GM21381 (cell line): ENCODE data around the gene PHTF1.
"Not testable (repeated sequence)": the region's sequence is repeated elsewhere in the genome, so short reads cannot be mapped to it uniquely, and the experiment has no call there.

ENCODE experiments used
- ATAC-seq: cut with Tn5 transposase; IDR thresholded peaks from one replicate; pipeline ENCODE4 v1.9.1; 2021; ENCODE audit warnings: mild to moderate bottlenecking, moderate library complexity; ENCODE audit not compliant: unreplicated experiment

PHTF1 gene

DNA sequence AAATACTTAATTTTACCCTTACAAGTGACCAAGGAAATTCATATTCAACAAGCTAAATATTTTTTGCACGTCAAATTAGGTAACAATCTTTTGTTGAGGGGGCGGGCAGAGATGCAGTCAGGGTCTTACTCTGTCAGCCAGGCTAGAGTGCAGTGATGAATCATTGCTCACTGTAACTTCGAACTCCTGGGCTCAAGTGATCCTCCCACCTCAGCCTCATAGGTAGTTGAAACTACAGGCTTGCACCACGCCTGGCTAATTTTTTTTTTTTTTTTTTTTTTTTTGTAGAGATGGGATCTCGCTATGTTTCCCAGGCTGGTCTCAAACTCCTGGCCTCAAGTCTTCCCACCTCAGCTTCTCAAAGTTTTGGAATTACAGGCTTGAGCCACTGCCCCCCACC is 26.5 kb downstream of the PHTF1 start:
- no peak for ATAC-seq

DNA sequence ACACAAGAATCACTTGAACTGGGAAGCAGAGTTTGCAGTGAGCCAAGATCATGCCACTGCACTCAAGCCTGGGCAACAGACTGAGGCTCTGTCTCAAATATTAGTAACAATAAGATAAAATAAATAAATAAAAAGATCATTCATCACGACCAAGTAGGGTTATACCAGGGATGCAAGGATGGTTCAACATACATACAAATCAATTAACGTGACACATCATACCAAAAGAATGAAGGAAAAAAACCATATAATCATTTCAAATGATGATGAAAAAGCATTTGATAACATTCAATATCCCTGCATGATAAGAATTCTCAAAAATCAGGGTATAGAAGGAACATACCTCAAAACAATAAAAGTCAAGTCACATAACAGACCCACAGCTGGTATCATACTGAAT is 38.3 kb downstream of the PHTF1 start:
- ATAC-seq, result no peak

DNA sequence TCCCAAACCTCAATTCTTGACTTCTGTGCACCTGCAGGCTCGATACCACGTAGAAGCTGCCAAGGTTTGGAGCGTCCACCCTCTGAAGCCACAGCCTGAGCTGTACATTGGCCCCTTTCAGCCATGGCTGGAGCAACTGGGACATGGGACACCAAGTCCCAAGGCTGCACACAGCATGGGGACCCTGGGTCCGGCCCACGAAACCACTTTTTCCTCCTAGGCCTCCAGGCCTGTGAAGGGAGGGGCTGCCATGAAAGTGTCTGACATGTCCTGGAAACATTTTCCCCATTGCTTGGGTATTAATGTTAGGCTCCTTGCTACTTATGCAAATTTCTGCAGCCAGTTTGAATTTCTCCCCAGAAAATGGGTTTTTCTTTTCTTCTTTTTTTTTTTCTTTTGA is 40.7 kb downstream of the PHTF1 start:
- ATAC-seq, result not testable (repeated sequence)

DNA sequence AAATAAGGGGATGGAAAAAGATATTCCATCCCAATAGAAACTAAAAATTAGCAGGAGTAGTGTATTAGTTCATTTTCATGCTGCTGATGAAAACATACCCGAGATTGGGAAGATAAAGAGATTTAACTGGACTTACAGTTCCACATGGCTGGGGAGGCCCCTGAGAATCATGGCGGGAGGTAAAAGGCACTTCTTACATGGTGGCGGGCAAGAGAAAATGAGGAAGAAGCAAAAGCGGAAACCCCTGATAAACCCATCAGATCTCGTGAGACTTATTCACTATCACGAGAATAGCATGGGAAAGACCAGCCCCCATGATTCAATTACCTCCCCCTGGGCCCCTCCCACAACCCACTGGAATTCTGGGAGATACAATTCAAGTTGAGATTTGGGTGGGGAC is 41.8 kb downstream of the PHTF1 start:
- ATAC-seq, result not testable (repeated sequence)

DNA sequence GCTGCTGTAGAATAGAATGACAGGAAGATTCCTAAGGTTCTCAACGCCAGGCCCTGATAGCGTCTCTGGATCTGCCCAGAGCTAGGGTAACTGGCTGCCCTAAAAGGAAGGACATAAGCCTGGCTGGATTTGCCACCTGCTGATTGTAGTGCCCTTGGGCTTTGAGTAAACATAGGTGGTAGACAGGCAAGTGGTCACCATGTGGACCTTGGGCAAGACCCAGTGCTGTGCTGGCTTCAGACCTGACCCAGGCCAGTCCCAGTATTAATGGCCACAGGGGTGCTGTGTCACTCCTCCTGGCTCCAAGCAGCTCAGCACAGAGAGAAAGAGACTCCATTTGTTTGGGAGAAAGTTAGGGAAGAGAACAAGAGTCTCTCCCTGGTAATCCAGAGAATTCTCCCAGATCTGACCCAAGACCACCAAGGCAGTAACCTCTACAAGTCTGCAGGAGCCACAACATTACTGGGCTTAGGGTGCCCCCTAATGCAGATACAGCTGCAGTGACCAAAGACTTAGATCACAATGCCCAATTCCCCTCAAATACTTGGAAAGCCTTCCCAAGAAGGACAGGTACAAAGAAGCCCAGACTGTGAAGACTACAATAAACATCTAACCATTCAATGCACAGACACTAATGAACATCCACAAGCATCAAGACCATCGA is 44.5 kb downstream of the PHTF1 start:
- no peak for ATAC-seq

DNA sequence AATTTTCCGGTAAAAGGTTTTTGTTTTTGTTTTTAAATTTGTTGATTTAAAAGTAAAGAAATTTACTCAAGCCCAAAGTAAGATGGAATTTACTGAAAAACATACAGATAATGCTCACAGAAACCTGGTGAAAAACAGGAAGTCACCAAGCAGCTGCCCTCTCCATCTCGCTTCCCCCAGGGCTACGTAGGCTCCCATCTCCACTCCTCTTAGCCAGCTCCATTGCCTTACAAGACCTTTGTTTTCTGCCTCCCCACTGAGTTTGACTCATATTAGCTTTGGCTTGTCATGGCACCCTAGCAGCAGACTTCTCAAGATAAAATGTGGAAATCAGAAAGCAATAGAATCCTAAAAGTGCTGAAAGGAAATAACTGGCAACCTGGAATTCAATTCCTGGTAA is 57.9 kb downstream of the PHTF1 start:
- ATAC-seq, result no peak

DNA sequence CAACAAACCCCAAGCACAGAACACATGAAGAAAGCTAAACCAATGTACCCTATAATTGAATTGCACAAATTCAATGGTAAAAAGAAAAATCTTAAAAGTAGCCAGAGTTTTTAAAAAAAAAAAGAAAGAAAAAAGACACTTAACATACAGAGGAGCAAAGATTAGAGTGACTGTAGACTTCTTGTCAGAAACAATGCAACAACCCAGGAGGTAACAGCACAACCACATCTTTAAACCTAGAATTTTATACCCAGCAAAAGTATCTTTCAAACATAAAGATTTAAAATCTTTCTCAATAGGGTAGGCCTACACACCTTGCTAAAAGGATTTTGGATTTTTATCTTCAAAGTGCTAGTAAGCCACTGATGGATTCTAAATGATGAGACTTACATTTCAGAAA is 64.4 kb downstream of the PHTF1 start:
- no peak for ATAC-seq

DNA sequence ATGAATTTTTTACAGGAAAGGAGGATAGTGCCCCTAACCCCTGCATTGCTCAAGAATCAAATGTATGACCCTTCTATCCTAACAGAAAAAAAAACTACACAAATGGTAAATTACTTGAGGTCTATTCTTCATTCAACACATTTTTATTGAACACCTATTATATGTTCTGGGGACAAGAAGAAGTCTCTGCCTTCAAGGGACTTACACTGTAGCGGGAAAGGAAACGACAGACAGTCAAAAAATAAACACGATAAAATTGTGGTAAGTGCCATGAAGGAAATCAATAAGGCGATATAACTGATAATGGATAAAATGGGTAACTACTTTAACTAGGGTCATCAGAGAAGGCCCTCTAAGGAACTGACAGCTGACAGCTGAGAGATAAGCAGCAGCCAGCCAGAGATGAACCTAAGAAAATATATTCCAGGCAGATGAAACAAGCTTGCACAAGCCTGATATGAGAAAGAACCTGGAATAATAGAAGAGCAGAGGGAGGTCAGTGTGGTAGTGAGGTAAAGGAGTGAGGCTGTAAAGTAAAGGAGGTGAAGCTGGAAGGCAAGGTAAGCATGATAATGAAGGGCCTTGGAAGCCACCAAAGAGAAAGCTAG is 66.4 kb downstream of the PHTF1 start:
- no peak for ATAC-seq

DNA sequence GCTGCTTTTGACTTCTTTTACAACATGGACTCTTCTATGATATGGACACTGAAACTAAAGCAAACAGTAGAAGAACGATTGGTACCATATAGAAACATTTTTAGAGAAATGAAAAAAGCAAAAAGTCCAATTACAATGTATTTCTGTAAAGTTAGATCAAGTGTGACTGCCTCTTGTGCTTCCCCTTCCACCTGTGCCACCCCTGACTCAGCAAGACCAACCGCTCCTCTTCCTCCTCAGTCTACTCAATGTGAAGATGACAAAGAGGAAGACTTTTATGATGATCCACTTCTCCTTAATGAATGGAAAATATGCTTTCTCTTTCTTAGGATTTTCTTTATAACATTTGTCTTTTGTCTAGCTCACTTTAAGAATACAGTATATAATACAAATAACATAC is 66.9 kb downstream of the PHTF1 start:
- ATAC-seq, result no peak

DNA sequence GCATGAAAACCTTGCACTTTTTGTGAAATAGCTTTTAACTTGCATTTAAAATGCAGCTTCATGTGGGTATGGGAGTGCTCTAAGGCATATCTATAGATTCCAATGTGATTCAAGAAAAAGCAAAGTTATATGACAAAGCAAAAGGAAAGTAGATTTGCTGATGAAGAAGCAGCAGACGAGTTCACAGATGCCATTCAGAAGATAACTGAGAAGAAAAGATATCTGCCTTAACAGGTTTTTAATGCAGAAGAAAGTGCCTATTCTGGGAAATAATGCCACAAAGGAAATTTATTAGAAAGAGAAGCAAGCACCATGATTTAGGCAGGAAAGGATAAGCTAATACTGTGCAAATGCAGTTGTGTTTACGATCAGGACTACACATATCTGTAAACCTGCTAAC is 68.1 kb downstream of the PHTF1 start:
- ATAC-seq, result no peak

DNA sequence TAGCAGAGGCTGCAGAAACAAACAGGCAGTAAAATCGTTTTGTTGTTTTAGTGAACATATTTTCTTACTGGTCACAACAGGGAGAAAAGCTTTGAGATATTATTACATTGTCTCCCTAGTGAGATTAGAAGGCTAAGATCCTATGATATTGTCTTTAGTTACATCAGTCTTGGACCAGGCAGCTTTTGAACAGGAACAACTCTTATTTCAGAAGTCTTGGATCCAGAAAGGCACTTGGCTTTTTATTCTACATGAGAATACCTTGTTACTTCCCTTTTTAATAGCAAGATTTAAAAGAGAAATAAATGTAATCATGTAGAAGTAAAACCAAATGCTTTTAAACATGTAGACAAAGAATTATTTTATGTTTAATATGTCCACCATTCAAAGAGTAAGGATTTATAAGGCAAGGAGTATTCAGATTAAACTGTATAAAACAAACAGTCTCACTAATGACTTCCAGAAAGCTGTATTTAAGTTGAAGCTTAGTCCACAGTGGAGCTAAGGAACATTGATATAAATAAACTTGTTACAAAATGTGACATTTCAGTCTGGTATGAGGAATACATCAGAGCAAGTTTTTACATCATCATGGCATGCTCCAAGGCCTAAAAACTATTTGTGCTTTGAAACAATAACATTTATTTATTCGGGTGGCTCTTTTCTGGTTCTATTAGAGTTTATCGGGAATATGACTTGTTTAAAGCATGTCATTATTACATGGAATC is 72.2 kb downstream of the PHTF1 start:
- no peak for ATAC-seq

DNA sequence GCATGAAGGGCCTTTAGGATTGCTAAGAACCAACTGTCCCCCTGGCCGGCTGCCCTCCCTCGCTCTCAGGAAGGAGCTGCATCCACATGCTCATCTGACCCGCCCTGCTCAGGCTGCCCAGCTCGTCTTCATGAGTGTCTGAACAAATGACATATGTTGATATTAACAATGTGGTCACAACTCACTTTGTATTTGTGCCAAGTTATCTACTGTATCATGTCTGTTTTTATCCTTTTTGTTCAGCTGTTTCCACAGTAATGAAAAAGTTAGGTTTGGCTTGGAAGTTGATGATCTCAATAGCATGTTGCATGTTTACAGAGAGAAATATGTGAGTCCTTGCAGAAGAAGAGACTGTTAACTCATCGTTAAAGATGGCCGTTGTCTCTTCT is 75.1 kb downstream of the PHTF1 start:
- no peak for ATAC-seq

DNA sequence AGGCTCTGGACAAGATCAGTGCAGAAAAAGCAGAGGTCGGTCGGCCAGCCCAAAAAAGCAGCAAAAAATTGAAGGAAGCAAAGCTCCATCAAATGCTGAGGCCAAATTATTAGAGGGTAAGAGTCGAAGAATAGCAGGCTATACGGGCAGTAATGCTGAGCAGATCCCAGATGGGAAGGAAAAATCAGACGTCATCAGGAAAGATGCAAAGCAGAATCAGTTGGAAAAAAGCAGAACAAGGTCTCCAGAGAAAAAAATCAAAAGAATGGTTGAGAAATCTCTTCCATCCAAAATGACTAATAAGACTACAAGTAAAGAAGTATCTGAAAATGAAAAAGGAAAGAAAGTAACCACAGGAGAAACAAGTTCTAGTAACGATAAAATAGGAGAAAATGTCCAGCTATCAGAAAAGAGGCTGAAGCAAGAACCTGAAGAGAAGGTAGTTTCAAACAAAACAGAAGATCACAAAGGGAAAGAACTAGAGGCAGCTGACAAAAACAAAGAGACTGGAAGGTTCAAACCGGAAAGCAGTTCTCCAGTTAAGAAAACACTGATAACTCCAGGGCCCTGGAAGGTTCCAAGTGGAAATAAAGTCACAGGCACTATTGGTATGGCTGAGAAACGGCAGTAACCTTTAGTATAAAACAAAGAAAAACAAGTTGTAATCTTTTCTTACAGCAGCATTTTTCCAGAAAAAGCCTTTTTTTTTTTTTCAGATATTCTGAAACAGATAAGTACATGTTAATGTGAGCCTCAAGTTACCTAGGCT is 75.7 kb downstream of the PHTF1 start:
- ATAC-seq, result no peak

DNA sequence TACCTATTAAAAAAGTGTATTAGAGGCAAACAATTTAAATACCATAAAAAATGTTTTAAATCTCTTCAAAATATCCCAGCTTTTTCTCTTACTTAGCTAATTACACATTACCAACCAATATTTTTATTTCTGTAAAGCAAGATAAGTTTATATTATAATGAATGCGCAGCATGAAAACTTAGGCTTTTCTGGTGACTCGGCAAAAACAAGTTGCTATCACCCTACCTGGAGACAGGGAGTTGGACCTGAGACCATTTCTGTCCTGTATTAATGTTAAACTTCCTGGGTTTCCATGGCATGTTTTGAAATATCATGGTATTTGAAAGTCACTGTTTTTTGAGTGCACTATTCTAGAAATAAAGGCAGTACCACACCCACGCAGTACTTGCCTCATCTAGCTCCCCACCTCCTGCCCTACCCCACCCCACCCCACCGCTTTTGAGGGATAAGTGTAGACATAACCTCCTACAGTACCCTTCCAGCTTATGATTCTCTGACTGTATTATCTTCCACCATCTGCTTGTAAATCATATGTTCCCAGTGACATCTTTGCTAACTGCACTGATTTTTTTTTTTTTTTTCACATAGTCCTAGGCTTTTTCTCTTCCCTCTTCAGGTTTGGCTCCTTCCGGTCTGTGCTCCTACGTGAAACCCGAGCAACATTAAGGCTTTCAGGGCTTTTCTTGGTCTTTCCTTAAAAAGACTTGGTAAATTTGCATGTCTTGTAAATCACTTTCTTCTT is 77.5 kb downstream of the PHTF1 start:
- no peak for ATAC-seq

DNA sequence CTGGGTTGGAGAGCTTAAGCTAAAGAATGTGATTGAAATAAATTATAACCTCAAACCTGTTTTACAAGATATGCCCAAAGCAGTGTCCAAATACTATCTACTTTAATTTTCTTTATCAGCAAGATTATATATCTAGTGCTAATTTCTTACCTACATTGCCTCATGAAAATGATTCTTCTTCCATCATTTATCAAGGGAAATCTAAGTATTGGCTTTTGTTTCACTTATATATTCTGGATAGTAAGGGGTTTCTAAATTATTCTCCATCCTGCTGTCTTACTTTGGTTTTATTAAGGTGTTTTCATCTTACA is 81.2 kb downstream of the PHTF1 start:
- no peak for ATAC-seq

DNA sequence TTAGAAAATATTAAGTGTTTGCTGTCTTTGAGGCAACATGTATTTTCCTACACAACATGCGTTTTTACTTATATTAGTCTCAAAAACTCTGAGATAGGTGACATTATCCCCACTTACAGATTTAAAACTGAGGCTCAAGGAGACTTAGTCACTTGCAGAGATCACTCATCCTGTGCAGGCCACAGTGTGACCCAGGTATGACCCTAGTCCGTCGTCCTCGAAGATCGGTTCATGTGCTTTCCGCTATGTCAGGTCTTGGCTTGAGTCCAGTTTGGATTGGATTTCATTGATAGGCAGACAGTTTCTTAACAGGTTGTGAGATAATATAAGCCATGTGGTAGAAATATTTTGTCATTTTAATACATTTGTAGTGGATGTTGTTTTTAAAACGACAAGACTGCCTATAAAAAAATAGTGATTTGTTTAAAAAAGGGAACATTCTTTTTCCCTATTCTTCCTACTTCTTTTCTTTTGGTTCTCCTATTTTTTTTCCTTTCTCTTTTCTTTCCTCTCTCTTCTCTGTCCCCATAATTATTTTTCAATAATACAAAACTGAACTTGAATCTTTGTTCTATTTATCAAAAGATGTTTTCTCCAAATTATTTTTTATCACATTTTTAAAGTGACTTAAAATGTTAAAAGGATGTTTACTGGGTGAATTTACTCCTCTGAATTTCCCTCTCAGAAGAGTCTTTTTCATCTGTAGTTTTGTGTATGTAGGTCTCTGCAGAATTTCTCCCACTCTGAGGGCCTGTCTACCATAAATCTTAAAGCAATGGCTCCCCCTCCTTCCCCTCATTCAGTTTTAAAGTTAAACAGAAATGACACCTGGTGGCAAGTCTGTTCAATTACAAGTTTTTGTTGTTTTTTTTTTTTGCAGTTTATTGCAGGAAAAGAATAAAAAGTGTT is 81.8 kb downstream of the PHTF1 start:
- no peak for ATAC-seq

DNA sequence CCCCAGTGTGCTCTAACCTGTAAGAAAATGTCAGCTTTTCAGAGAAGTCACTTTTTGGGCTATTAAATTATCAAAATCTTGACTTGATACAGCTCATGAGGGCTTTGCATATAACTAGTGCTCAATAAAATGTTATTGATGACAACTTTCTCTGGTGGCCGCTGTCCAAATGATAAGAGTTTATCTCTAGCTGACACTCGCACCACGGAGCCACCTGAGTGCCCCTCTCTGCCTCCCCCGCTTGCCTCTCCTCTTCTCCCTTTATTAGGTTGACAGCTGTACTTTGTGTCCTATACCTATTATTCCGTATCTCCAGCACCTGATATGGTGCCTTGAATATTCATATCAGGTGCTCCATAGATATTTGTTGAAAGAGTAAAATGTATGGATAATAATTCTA is 82.8 kb downstream of the PHTF1 start:
- ATAC-seq, result no peak

DNA sequence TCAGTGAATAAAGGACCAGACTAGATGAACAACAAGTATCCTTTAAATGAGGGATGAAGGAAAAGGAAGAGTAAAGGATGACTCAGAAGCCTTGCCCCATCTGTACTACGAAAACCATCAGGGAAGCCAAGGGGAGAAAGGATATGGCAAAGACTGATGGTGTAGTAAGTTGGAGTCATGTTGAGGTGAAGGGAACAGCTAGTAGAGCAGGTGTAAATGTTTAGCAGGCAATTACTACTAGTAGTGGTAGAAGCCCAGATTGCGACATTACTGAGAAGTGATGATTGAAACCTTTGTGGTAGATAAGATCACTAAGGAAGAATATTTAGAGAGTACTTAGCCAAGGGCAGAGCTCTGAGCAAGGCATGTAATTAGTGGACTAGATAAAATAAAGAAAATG is 84.0 kb downstream of the PHTF1 start:
- no peak for ATAC-seq

DNA sequence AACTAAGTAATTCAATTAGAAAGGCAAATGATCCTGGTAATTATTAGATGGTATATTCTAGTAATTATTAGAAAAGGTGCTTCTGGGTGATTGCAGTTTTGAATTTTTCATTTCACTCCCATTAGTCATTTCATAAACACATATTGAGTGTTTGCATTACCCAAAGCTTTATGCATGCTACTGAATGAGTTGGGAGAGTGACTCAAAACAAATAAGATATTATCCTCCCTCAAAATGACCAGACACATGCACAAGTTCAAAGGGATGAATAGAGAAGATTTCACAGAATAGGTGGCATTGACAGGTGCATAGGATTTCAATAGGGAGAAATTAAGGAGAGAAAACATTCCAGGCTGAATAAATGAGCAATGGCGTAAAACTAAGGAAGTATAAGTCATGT is 84.7 kb downstream of the PHTF1 start:
- no peak for ATAC-seq

DNA sequence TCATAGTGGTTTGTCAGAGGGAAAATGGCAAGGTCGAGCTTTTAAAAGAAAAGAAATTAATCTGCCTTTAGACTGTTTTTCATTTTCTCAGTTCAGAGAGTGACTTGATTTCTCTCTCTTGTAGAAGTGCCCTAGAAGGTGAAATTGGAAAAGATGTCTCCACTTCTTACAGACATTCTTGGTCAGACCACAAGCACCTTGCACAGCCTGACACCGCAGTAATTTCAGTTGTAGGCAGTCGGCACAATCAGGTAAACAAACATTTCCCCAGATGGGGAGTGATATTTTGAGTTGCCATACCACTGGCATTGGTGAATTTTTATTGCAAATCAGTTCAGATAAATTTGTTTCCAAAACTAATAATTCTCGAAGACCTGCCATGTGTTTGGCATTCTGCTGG is 86.8 kb downstream of the PHTF1 start:
- ATAC-seq, result no peak
